Activated CD4-positive, alpha-beta memory T cell treated with anti-CD3 and anti-CD28 coated beads for 36 hours (primary cell): ENCODE results near the gene PIGX. TPM values are rescaled to one million over a fixed set of nuclear protein-coding genes. Genes with fewer than 3 reads are reported as not detected.
"Not testable (repeated sequence)": the region's sequence is repeated elsewhere in the genome, so short reads cannot be mapped to it uniquely, and the experiment has no call there.

Experiments
- CTCF ChIA-PET: fragments of 350-600 bp; sonication (Branson Sonifier 250); formaldehyde crosslinking; loops from one replicate; lab custom pipeline; 2021; ENCODE audit warnings: antibody characterized with exemption, inconsistent platforms; lab: Charles Lee
- POLR2A ChIA-PET: fragments of 350-600 bp; sonication (Branson Sonifier 250); formaldehyde crosslinking; loops from one replicate; lab custom pipeline; 2021; ENCODE audit warnings: antibody characterized with exemption; lab: Charles Lee
- DNase-seq: peaks from one replicate; pipeline ENCODE4 v3.0.0-alpha.2; 2020
- H3K27ac Mint-ChIP-seq: one replicate; pipeline ENCODE4 v1.8.0; 2021; ENCODE audit warnings: mixed read lengths
- H3K27me3 Mint-ChIP-seq: one replicate; pipeline ENCODE4 v1.8.0; 2021; ENCODE audit warnings: mixed read lengths
- H3K36me3 Mint-ChIP-seq: one replicate; pipeline ENCODE4 v1.8.0; 2021; ENCODE audit warnings: mixed read lengths
- H3K4me1 Mint-ChIP-seq: one replicate; pipeline ENCODE4 v1.8.0; 2021; ENCODE audit warnings: low read depth, mixed read lengths
- H3K4me3 Mint-ChIP-seq: one replicate; pipeline ENCODE4 v1.8.0; 2021; ENCODE audit warnings: mild to moderate bottlenecking, mixed read lengths
- H3K9me3 Mint-ChIP-seq: one replicate; pipeline ENCODE4 v1.8.0; 2021; ENCODE audit warnings: mixed read lengths
- intact Hi-C: fragments of 100-400 bp; cut with micrococcal nuclease; formaldehyde crosslinking; loops from one replicate; pipeline ENCODE4 v1.15.1; 2023
- total RNA-seq, 2 experiments: library from RNA; stranded (reverse); gene quantifications; one replicate each; pipeline ENCODE4 v1.2.3, GENCODE V29; 2021

The PIGX gene
- total RNA-seq, 2 experiments from 2014 or later, result 47.5 to 49.2 TPM

- ChIA-PET CTCF (interaction anchor here (0.5 to 1.8 kb wide), 5 partner anchors 98 to 230 kb away, joined by 3 to 4 read pairs (median 3); partner anchors contain the start of gene NCBP2), POLR2A (interaction anchor here (0.7 to 3.2 kb wide), 11 partner anchors 18 to 202 kb away, joined by 3 to 28 read pairs (median 4); partner anchors contain the start of genes CEP19, FBXO45, NCBP2 and PIGX)
- intact Hi-C loops, result loop anchor here (1.0 to 5.0 kb wide), 6 partner anchors 28 to 203 kb away; partner anchors contain the start of genes CEP19, FBXO45, NCBP2 and PIGX
- Mint-ChIP-seq H3K36me3 (peaks cover 15% of the 10 kb centered on the region), H3K4me1 (peaks cover 28% of the 10 kb centered on the region), H3K27ac (peak within 1 kb of the TSS; percentile 96), H3K9me3 (no peaks in the 10 kb centered on the region), H3K27me3 (no peaks in the 10 kb centered on the region), H3K4me3 (peak within 1 kb of the TSS; percentile 98)
- peak; percentile 92 for DNase-seq
These were observed 27.7 kb downstream of the PIGX start, which contains the start of gene PAK2 for GRCh38 chr3:196739671-196740480. Gene PAK2 (plus strand): TSS chr3:196739857. CDS start chr3:196782647, 42,790 bp downstream.

GRCh38 chr3:196740481-196741248, 28.5 kb downstream of the PIGX start:
- H3K27me3 Mint-ChIP-seq, result no peaks in the 10 kb centered on the region
- CTCF ChIA-PET, result interaction anchor here (1.1 to 1.2 kb wide), 2 partner anchors 131 to 229 kb away, joined by 3 read pairs; no protein-coding TSS in a partner anchor
- intact Hi-C loops, result loop anchor here (1.0 to 5.0 kb wide), 6 partner anchors 13 to 202 kb away; partner anchors contain the start of genes CEP19, NCBP2 and PIGX

GRCh38 chr3:196741249-196741889, 29.2 kb downstream of the PIGX start:
- peak overlapping the region; percentile 96 for H3K27ac Mint-ChIP-seq
- H3K36me3 Mint-ChIP-seq, result peaks cover 23% of the 10 kb centered on the region
- POLR2A ChIA-PET, result interaction anchor here (0.6 to 3.2 kb wide), 6 partner anchors 11 to 135 kb away, joined by 3 to 28 read pairs (median 4); partner anchors contain the start of genes CEP19 and PIGX
- no peaks in the 10 kb centered on the region for H3K27me3 Mint-ChIP-seq
- CTCF ChIA-PET, result no interaction called here
- intact Hi-C loops, result loop anchor here (1.0 to 5.0 kb wide), 4 partner anchors 14 to 201 kb away; partner anchors contain the start of gene NCBP2
- peaks cover 32% of the 10 kb centered on the region for H3K4me1 Mint-ChIP-seq
- H3K9me3 Mint-ChIP-seq, result no peaks in the 10 kb centered on the region
- DNase-seq, result no peak
- H3K4me3 Mint-ChIP-seq, result peak overlapping the region; percentile 98

More at GRCh38 chr3:196740481-196741248, 28.5 kb downstream of the PIGX start:
- POLR2A ChIA-PET, result interaction anchor here (0.6 to 3.2 kb wide), 11 partner anchors 12 to 202 kb away, joined by 3 to 28 read pairs (median 4); partner anchors contain the start of genes CEP19, NCBP2, PIGX and SENP5
- peak overlapping the region; percentile 98 for H3K4me3 Mint-ChIP-seq
- peaks cover 18% of the 10 kb centered on the region for H3K36me3 Mint-ChIP-seq
- H3K4me1 Mint-ChIP-seq, result peaks cover 29% of the 10 kb centered on the region
- H3K27ac Mint-ChIP-seq, result peak overlapping the region; percentile 96
- H3K9me3 Mint-ChIP-seq, result no peaks in the 10 kb centered on the region
- DNase-seq, result peak; percentile 66

GRCh38 chr3:196743569-196743968, 31.4 kb downstream of the PIGX start:
- H3K27me3 Mint-ChIP-seq, H3K27ac Mint-ChIP-seq, DNase-seq, CTCF ChIA-PET, H3K4me3 Mint-ChIP-seq, H3K9me3 Mint-ChIP-seq, POLR2A ChIA-PET: not testable (repeated sequence)
- Mint-ChIP-seq H3K4me1 (peaks cover 43% of the 10 kb centered on the region), H3K36me3 (peaks cover 29% of the 10 kb centered on the region)
- intact Hi-C loops, result loop anchor here (5.0 kb wide), 1 partner anchor 59 kb away; no protein-coding TSS in a partner anchor

- DNase-seq, result no peak
- POLR2A ChIA-PET, result no interaction called here
- peaks cover 51% of the 10 kb centered on the region for H3K4me1 Mint-ChIP-seq
- no peak overlapping the region for H3K4me3 Mint-ChIP-seq
- CTCF ChIA-PET, result no interaction called here
- intact Hi-C loops, result no loop called here
- peaks cover 6% of the 10 kb centered on the region for H3K9me3 Mint-ChIP-seq
- H3K27me3 Mint-ChIP-seq, result no peaks in the 10 kb centered on the region
- H3K36me3 Mint-ChIP-seq, result peaks cover 35% of the 10 kb centered on the region
- no peak overlapping the region for H3K27ac Mint-ChIP-seq
These were observed 36.9 kb downstream of the PIGX start for GRCh38 chr3:196749125-196749524.

GRCh38 chr3:196753201-196753600, 41.0 kb downstream of the PIGX start:
- DNase-seq, result no peak
- H3K4me1 Mint-ChIP-seq, result peaks cover 59% of the 10 kb centered on the region
- H3K9me3 Mint-ChIP-seq, result peaks cover 18% of the 10 kb centered on the region
- CTCF ChIA-PET, result no interaction called here
- no peaks in the 10 kb centered on the region for H3K27me3 Mint-ChIP-seq
- POLR2A ChIA-PET, result no interaction called here
- no peak overlapping the region for H3K4me3 Mint-ChIP-seq
- intact Hi-C loops, result no loop called here
- H3K27ac Mint-ChIP-seq, result no peak overlapping the region
- H3K36me3 Mint-ChIP-seq, result peaks cover 53% of the 10 kb centered on the region

GRCh38 chr3:196754091-196754981, 42.2 kb downstream of the PIGX start:
- Mint-ChIP-seq H3K9me3 (peaks cover 18% of the 10 kb centered on the region), H3K27me3 (no peaks in the 10 kb centered on the region), H3K4me3 (no peak overlapping the region), H3K36me3 (peaks cover 43% of the 10 kb centered on the region), H3K4me1 (peaks cover 49% of the 10 kb centered on the region), H3K27ac (peak overlapping the region; percentile 6)
- DNase-seq, result no peak
- ChIA-PET CTCF (no interaction called here), POLR2A (no interaction called here)
- intact Hi-C loops, result no loop called here

- peak overlapping the region; percentile 21 for H3K27ac Mint-ChIP-seq
- intact Hi-C loops, result no loop called here
- DNase-seq, result no peak
- H3K4me3 Mint-ChIP-seq, result no peak overlapping the region
- CTCF ChIA-PET, result no interaction called here
- no peaks in the 10 kb centered on the region for H3K27me3 Mint-ChIP-seq
- peaks cover 41% of the 10 kb centered on the region for H3K36me3 Mint-ChIP-seq
- POLR2A ChIA-PET, result interaction anchor here (1.2 kb wide), 1 partner anchor 16 kb away, joined by 4 read pairs; no protein-coding TSS in a partner anchor
- peaks cover 42% of the 10 kb centered on the region for H3K4me1 Mint-ChIP-seq
- peaks cover 18% of the 10 kb centered on the region for H3K9me3 Mint-ChIP-seq
These were observed 44.6 kb downstream of the PIGX start for GRCh38 chr3:196756732-196757131.

GRCh38 chr3:196757876-196758739, 45.9 kb downstream of the PIGX start:
- ChIA-PET POLR2A (interaction anchor here (0.8 kb wide), 1 partner anchor 18 kb away, joined by 3 read pairs; the partner anchor contains the start of gene PAK2), CTCF (no interaction called here)
- Mint-ChIP-seq H3K4me3 (no peak overlapping the region), H3K36me3 (peaks cover 41% of the 10 kb centered on the region), H3K9me3 (peaks cover 18% of the 10 kb centered on the region), H3K27ac (peak overlapping the region; percentile 66), H3K27me3 (no peaks in the 10 kb centered on the region), H3K4me1 (peaks cover 42% of the 10 kb centered on the region)
- peak; percentile 29 for DNase-seq
- intact Hi-C loops, result no loop called here

GRCh38 chr3:196763179-196763578, 51.0 kb downstream of the PIGX start:
- intact Hi-C loops, result no loop called here
- no peak for DNase-seq
- ChIA-PET POLR2A (no interaction called here), CTCF (no interaction called here)
- Mint-ChIP-seq H3K4me3 (no peak overlapping the region), H3K27me3 (no peaks in the 10 kb centered on the region), H3K9me3 (no peaks in the 10 kb centered on the region), H3K27ac (no peak overlapping the region), H3K36me3 (peaks cover 11% of the 10 kb centered on the region), H3K4me1 (peaks cover 17% of the 10 kb centered on the region)
